Measurements from ENCODE around the gene FGF6. TPM values are rescaled to one million over a fixed set of nuclear protein-coding genes. Genes with fewer than 3 reads are reported as not detected.

The FGF6 gene
- total RNA-seq, 2 experiments from 2014 or later = not detected

GRCh38 chr12:4443616-4444015 is 2.0 kb downstream of the FGF6 start:
- Mint-ChIP-seq H3K27me3 (ENCODE audit: low read depth) (no peaks in the 10 kb centered on the region), H3K9me3 (no peaks in the 10 kb centered on the region), H3K4me3 (no peak overlapping the region), H3K36me3 (ENCODE audit: low read depth) (no peaks in the 10 kb centered on the region), H3K4me1 (ENCODE audit: low read depth) (peaks cover 3% of the 10 kb centered on the region), H3K27ac (no peak overlapping the region)
- DNase-seq = no peak
- intact Hi-C loops (cut with micrococcal nuclease) = no loop called here
- CTCF ChIA-PET = interaction anchor here (0.6 kb wide), 1 partner anchor 18 kb away, joined by 3 read pairs; no protein-coding TSS in a partner anchor

GRCh38 chr12:4441355-4442335 is 4.0 kb downstream of the FGF6 start:
- no peak overlapping the region for H3K27ac Mint-ChIP-seq
- no peaks in the 10 kb centered on the region for H3K9me3 Mint-ChIP-seq
- CTCF ChIA-PET = no interaction called here
- peaks cover 3% of the 10 kb centered on the region for H3K4me1 Mint-ChIP-seq (ENCODE audit: low read depth)
- intact Hi-C loops (cut with micrococcal nuclease) = no loop called here
- H3K27me3 Mint-ChIP-seq (ENCODE audit: low read depth) = peaks cover 2% of the 10 kb centered on the region
- H3K4me3 Mint-ChIP-seq = no peak overlapping the region
- no peaks in the 10 kb centered on the region for H3K36me3 Mint-ChIP-seq (ENCODE audit: low read depth)
- no peak for DNase-seq

- Mint-ChIP-seq H3K4me1 (ENCODE audit: low read depth) (peaks cover 3% of the 10 kb centered on the region), H3K9me3 (no peaks in the 10 kb centered on the region), H3K27me3 (ENCODE audit: low read depth) (peaks cover 3% of the 10 kb centered on the region), H3K36me3 (ENCODE audit: low read depth) (no peaks in the 10 kb centered on the region), H3K27ac (no peak overlapping the region), H3K4me3 (no peak overlapping the region)
- no peak for DNase-seq
- CTCF ChIA-PET = interaction anchor here (0.7 to 0.8 kb wide), 2 partner anchors 20 to 358 kb away, joined by 3 read pairs; no protein-coding TSS in a partner anchor
- intact Hi-C loops (cut with micrococcal nuclease) = no loop called here
Measured at GRCh38 chr12:4440187-4440941, 5.3 kb downstream of the FGF6 start.

DNA sequence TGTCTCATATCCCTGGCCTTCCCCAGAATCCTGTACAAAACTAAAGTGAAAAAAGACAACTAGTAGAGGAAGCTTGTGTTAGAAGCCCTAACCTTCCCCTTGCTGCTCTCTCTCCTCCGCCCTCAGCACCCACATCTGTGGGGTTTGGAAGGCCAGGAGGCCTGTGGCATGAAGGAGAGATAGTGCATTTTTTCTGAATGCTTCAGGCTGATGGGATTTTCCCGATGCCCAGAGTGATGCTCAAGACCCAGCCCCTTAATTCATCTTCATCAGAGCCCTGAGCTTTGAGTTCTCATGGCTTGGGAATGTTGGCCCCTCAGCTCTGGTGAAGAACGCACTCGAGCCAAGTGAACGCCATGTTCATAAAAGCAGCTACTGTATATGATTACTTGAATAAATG is 5.9 kb downstream of the FGF6 start:
- Mint-ChIP-seq H3K4me1 (ENCODE audit: low read depth) (peaks cover 3% of the 10 kb centered on the region), H3K27ac (no peak overlapping the region), H3K27me3 (ENCODE audit: low read depth) (peaks cover 3% of the 10 kb centered on the region), H3K36me3 (ENCODE audit: low read depth) (no peaks in the 10 kb centered on the region), H3K4me3 (no peak overlapping the region), H3K9me3 (no peaks in the 10 kb centered on the region)
- intact Hi-C loops (cut with micrococcal nuclease) = no loop called here
- CTCF ChIA-PET = interaction anchor here (0.6 to 0.8 kb wide), 3 partner anchors 19 to 429 kb away, joined by 3 to 6 read pairs (median 3); no protein-coding TSS in a partner anchor
- DNase-seq = no peak

DNA sequence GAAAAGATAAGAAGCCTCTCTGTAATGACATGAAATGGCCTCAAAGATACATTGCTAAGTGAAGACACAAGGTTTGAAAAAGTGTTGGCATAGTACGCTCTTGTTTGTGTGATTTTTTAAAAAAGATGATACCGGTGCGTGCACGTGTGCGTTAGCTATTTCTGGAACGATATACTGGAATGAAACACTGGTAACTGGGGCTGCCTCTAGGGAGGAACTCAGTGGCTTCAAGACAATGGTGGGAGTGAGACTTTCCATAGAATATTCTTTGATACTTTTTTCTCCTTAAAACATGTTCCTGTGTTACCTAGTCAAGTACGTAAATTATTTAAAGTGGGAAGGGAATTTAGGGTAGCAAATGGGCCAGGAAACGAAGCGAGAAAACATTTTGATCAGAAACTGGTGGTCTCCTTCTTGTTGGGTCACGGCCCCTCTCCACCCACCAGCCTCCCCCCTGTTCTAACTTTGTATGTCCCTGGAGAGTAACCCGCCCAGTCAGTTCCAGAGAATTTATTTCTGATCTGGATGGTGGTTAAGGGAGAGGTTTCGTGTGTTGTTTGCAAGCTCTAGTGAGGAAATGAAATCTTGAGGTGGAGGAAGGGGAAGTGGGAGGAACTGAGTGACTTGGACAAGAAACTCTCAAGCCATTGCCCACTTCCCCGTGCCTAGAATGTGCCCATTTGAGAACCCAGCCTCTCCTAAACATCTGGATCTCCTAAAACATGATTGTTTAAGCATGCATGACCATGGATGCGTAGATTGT is 6.6 kb downstream of the FGF6 start:
- DNase-seq = no peak
- CTCF ChIA-PET = interaction anchor here (0.6 kb wide), 2 partner anchors 85 to 428 kb away, joined by 4 to 6 read pairs; no protein-coding TSS in a partner anchor
- Mint-ChIP-seq H3K27ac (no peak overlapping the region), H3K9me3 (no peaks in the 10 kb centered on the region), H3K27me3 (ENCODE audit: low read depth) (peaks cover 3% of the 10 kb centered on the region), H3K4me3 (no peak overlapping the region), H3K36me3 (ENCODE audit: low read depth) (no peaks in the 10 kb centered on the region), H3K4me1 (ENCODE audit: low read depth) (peaks cover 3% of the 10 kb centered on the region)
- intact Hi-C loops (cut with micrococcal nuclease) = no loop called here

GRCh38 chr12:4435537-4435936 is 10.1 kb downstream of the FGF6 start:
- intact Hi-C loops (cut with micrococcal nuclease) = no loop called here
- peaks cover 3% of the 10 kb centered on the region for H3K4me1 Mint-ChIP-seq (ENCODE audit: low read depth)
- CTCF ChIA-PET = interaction anchor here (2.1 kb wide), 1 partner anchor 13 kb away, joined by 7 read pairs; no protein-coding TSS in a partner anchor
- no peak for DNase-seq
- no peaks in the 10 kb centered on the region for H3K9me3 Mint-ChIP-seq
- H3K36me3 Mint-ChIP-seq (ENCODE audit: low read depth) = no peaks in the 10 kb centered on the region
- H3K4me3 Mint-ChIP-seq = no peak overlapping the region
- H3K27me3 Mint-ChIP-seq (ENCODE audit: low read depth) = peaks cover 3% of the 10 kb centered on the region
- no peak overlapping the region for H3K27ac Mint-ChIP-seq

- no peak overlapping the region for H3K4me3 Mint-ChIP-seq
- peaks cover 3% of the 10 kb centered on the region for H3K27me3 Mint-ChIP-seq (ENCODE audit: low read depth)
- no peaks in the 10 kb centered on the region for H3K36me3 Mint-ChIP-seq (ENCODE audit: low read depth)
- intact Hi-C loops (cut with micrococcal nuclease) = no loop called here
- no peak for DNase-seq
- CTCF ChIA-PET = interaction anchor here (1.0 kb wide), 1 partner anchor 15 kb away, joined by 3 read pairs; no protein-coding TSS in a partner anchor
- H3K4me1 Mint-ChIP-seq (ENCODE audit: low read depth) = peaks cover 3% of the 10 kb centered on the region
- H3K9me3 Mint-ChIP-seq = no peaks in the 10 kb centered on the region
- H3K27ac Mint-ChIP-seq = no peak overlapping the region
Measured at GRCh38 chr12:4434706-4435425, 10.7 kb downstream of the FGF6 start.

DNA sequence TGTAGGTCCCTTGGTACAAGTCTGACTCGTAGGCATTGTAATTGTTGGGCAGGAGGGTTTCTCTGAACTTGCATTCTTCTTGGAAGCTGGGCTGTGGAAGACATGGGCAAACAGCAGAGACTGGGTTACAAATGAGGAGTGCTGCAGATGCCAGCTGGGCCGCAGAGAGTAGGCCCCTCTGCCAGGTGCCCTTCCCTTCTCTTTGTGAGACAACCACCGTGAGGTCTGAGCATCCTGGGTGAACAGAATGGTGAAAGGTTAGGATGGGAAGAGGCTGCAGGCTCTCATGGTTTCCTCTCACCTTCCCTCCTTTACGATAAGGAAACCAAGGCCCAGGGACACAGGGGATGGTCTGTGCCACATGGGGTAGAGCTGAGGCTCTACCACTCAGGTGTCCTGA is 11.3 kb downstream of the FGF6 start:
- intact Hi-C loops (cut with micrococcal nuclease) = no loop called here
- H3K27me3 Mint-ChIP-seq (ENCODE audit: low read depth) = peaks cover 3% of the 10 kb centered on the region
- H3K4me3 Mint-ChIP-seq = no peak overlapping the region
- H3K9me3 Mint-ChIP-seq = no peaks in the 10 kb centered on the region
- no peak for DNase-seq
- CTCF ChIA-PET = interaction anchor here (1.0 kb wide), 1 partner anchor 14 kb away, joined by 3 read pairs; no protein-coding TSS in a partner anchor
- no peak overlapping the region for H3K27ac Mint-ChIP-seq
- peaks cover 3% of the 10 kb centered on the region for H3K4me1 Mint-ChIP-seq (ENCODE audit: low read depth)
- no peaks in the 10 kb centered on the region for H3K36me3 Mint-ChIP-seq (ENCODE audit: low read depth)

DNA sequence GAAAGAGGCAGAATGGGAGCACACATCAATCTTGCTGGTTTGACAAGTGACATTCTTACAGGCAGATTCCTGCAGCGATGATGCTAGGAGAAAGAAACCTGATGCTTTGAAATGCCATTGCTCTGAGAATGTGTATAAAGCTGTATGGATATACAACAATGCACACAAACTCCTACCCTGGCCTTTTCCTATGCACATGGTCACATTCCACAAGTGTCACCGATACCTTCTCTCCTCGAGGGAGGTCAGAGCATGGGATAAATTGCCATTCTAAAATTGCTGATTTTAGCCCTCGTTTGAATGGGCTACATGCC is 11.9 kb downstream of the FGF6 start:
- H3K4me1 Mint-ChIP-seq (ENCODE audit: low read depth) = no peaks in the 10 kb centered on the region
- no peak overlapping the region for H3K4me3 Mint-ChIP-seq
- H3K9me3 Mint-ChIP-seq = no peaks in the 10 kb centered on the region
- intact Hi-C loops (cut with micrococcal nuclease) = no loop called here
- CTCF ChIA-PET = interaction anchor here (1.0 kb wide), 1 partner anchor 14 kb away, joined by 3 read pairs; no protein-coding TSS in a partner anchor
- no peak for DNase-seq
- no peak overlapping the region for H3K27ac Mint-ChIP-seq
- no peaks in the 10 kb centered on the region for H3K36me3 Mint-ChIP-seq (ENCODE audit: low read depth)
- peaks cover 3% of the 10 kb centered on the region for H3K27me3 Mint-ChIP-seq (ENCODE audit: low read depth)

DNA sequence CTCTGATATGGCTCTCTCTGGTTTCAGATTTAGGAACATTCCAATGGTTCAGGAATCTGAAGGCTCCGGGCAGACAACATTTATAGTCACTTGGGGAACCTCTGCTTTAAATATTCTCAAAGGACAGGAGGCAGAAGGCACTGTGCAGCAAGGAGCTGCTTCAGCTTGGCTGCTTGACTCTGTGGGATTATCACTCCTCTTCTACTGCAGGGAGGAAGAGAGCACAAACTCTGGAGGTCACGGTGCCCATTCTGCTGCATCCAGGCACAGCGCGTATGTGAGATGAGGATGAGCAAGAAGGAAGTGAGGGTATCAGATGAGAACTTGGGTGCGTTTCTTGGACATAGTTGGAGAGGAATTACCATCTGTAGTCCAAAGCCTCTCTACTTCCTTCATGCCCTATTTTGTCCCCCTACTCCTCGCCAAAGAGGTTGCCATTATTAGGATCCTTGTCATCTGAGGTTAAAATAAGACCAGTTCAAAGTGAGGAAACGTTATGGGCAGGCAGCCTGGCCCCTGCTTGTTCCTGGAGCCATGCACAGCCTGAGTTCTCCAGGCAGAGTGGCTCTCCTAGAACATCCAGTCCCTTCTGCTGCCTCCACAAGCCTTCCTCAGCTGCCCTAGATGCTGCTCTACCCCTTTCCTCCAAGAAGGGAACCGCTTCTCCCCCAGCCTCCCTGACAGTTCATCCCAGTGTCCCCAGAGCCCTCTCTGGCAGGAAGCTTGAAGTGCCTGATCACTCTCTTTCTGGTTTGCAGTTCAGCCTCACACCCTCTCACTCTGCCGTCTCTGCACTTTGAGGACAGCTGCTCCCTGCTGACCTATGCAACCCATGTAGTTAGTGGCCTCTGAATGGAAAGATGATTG is 12.5 kb downstream of the FGF6 start:
- CTCF ChIA-PET = interaction anchor here (1.0 to 1.7 kb wide), 2 partner anchors 10 to 11 kb away, joined by 4 to 5 read pairs; no protein-coding TSS in a partner anchor
- H3K36me3 Mint-ChIP-seq (ENCODE audit: low read depth) = no peaks in the 10 kb centered on the region
- intact Hi-C loops (cut with micrococcal nuclease) = no loop called here

GRCh38 chr12:4431866-4432265 is 13.7 kb downstream of the FGF6 start:
- DNase-seq = no peak
- no peak overlapping the region for H3K27ac Mint-ChIP-seq
- no peaks in the 10 kb centered on the region for H3K4me1 Mint-ChIP-seq (ENCODE audit: low read depth)
- H3K27me3 Mint-ChIP-seq (ENCODE audit: low read depth) = peaks cover 3% of the 10 kb centered on the region
- H3K36me3 Mint-ChIP-seq (ENCODE audit: low read depth) = no peaks in the 10 kb centered on the region
- H3K9me3 Mint-ChIP-seq = no peaks in the 10 kb centered on the region
- no peak overlapping the region for H3K4me3 Mint-ChIP-seq
- intact Hi-C loops (cut with micrococcal nuclease) = no loop called here
- CTCF ChIA-PET = interaction anchor here (0.6 to 1.7 kb wide), 4 partner anchors 9 to 1636 kb away, joined by 3 to 5 read pairs (median 4); no protein-coding TSS in a partner anchor

More for the DNA sequence above, 12.5 kb downstream of the FGF6 start:
- H3K4me1 Mint-ChIP-seq (ENCODE audit: low read depth) = no peaks in the 10 kb centered on the region
- H3K4me3 Mint-ChIP-seq = no peak overlapping the region
- peaks cover 3% of the 10 kb centered on the region for H3K27me3 Mint-ChIP-seq (ENCODE audit: low read depth)
- DNase-seq = no peak
- H3K9me3 Mint-ChIP-seq = no peaks in the 10 kb centered on the region
- no peak overlapping the region for H3K27ac Mint-ChIP-seq

Measured in activated naive CD4-positive, alpha-beta T cell treated with anti-CD3 and anti-CD28 coated beads for 36 hours (primary cell).